ENCODE data around the gene CD83.
"Not testable (repeated sequence)": the region's sequence is repeated elsewhere in the genome, so short reads cannot be mapped to it uniquely, and the experiment has no call there.

Gene CD83

DNA sequence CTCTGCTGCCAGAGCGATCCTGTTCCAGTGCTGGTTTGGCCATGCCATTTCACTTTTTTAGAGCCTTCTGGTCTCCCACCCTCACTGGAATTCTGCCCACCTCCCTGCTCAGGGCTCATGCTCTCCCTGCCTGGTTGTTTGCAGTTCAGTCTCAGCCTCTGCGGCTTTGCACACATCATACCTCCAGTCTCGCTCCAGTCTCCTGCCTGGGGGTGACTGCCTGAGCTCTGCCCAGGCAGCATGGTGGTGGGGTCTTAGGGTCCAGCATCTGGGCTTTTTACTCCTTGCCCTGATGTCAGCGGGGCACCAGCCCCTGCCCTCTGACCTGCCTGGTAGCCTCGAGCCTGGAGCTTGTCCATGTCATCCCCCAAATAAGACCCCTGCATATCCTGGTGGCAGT, 30.9 kb downstream of the CD83 start:
- no peak for DNase-seq (ENCODE audit: low spot score)

DNA sequence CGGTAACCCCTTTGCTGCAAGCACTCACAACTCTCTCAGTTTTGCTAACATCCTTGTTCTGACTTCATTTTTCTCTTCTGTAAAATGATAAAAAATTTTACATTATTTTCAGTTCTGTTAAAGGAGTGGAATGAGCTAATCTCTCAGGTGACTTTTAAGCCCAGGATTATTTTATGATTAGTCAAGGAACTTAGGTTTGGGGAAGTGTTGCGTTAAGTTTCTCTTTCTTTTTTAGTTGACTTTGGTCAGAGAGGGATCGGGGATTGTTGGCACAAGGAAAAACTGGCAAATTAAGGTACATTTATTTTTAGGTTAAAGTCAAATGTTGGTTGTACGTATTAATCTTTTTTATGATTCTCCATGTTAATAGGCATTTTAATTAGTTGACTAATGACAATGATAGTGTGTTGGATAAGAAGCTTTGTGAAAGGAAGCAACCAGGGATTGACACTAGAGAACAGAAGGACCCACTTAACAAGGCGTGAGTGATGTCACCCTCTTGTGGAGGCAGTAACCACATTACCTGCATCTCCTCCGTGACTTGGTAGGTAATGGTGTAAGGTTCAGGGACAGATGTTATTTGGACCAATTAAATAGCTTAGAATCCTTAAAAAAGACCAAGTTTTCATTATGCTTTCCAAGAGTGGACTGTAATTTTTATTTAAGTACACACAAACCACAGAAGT, 31.6 kb downstream of the CD83 start:
- DNase-seq (ENCODE audit: low spot score), result no peak

DNA sequence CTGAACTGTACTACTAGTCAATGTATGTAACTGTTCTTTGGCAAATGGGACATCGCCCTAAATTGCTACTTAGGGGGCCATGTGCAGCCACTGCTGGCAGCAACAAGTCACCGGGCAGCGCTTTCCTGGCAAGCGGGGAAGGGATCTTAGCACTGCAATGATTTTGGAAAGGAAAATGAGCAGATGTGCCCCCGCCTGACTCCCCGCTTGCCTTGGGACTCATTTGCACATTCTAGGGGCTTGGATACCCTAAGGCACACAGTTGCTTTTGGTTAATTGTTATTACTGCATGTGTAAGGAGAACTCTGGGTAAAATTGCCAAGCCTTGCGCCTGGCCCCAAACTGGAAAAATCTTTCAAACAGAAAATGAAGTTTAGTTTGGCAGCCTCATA, 32.2 kb downstream of the CD83 start:
- no peak for DNase-seq (ENCODE audit: low spot score)

DNA sequence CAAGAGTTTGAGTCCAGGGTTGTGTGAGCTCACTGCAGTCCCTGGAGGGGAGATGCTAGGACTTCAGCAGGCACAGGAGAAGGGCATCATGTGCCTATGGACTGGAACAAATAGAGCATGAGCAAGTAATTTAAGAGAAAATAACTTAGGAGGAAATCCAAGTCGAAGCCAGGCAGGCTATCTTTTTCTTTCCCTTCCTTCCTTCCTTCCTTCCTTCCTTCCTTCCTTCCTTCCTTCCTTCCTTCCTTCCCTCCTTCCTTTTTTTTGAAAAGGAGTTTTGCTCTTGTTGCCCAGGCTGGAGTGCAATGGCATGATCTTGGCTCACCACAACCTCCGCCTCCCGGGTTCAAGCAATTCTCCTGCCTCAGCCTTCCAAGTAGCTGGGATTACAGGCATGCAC, 33.7 kb downstream of the CD83 start:
- not testable (repeated sequence) for DNase-seq (ENCODE audit: low spot score)

DNA sequence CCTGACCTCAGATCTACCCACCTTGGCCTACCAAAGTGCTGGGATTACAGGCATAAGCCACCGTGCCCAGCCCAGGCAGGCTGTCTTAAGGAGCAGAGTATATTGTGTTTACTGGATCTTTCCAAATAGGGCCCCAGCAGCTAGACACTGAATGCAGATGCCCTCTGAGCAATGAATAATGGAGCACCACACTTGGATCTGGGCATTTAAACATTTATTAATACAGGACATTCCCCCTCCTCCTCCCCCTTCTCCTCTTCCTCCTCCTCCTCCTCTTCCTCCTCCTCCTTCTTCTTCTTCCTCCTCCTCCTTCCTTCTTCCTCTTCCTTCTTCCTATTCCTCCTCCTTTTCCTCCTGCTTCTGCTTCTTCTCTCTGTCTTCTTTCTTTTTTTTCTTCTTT, 34.2 kb downstream of the CD83 start:
- no peak for DNase-seq (ENCODE audit: low spot score)

DNA sequence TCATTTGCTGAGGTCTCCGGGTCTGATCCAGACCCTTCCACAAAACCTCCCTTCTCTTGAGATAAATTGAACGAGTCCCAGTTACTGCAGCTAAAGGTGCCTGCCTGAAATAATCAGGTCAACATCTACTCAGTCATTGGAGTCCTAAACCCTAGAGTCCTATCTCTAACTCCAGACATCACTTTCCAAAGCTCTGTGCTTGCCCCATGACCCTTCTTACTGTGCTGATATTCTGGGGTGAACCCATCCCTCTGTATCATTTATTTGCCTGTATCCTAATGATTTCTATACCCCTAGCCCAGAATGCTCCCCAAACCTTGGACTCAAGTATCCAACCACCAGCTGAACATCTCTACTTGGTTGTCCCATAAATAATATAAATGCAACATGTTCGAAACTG, 35.7 kb downstream of the CD83 start:
- DNase-seq (ENCODE audit: low spot score), result no peak

DNA sequence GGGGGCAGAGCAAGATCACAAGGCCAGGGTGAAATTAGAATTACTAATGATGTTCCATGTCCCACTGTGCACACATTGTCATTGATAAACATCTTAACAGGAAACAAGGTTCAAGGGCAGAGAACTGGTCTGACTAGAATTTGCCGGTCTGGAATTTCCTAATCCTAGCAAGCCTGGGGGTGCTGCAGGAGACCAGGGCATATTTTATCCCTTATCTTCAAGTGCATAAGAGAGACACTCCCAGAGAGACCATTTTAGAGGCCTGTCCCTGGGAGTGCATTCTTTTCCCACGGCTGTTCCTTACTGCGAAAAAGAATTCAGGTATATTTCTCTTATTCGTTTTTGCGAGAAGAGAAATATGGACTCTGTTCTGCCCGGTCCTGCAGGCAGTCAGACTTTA, 41.5 kb downstream of the CD83 start:
- DNase-seq (ENCODE audit: low spot score), result no peak

DNA sequence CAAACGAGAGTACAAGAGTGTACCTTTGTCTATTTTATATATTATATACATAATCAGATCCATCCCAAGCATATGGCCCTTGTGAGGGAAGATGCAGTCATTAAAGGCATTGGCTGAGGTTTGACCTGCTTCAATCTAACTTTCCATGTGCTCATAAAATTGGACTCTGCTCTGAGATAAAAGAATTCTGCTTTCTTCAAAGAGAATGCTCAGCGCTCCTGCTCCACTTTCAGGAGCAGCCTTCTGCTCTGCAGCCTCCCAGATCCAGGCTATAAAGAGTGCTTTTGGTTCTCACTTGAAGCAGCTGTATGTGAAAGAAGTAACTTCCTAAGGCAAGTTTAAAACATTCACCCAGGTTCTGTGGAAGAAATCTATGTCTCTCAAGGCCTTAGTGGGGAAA, 45.3 kb downstream of the CD83 start:
- no peak for DNase-seq (ENCODE audit: low spot score)

DNA sequence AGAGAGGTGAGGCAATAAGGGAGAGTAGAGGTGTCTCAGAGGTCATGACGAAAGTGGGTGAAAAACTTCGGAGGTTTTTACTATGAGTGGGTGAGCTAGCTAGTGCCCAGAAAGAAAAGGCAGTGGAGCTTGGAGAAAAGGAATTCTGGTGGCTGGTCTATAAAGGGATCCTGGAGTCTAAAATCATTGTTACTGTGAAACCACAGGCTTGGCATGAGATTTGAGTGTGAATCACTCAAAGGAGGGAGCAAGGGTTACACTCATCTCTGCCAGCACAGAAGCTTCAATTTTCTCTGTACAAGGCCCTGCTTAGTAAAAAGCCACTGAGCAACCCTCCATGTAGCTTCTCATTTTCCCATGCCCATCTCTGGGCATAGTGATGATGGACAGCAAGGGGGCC, 47.5 kb downstream of the CD83 start:
- DNase-seq (ENCODE audit: low spot score), result no peak

DNA sequence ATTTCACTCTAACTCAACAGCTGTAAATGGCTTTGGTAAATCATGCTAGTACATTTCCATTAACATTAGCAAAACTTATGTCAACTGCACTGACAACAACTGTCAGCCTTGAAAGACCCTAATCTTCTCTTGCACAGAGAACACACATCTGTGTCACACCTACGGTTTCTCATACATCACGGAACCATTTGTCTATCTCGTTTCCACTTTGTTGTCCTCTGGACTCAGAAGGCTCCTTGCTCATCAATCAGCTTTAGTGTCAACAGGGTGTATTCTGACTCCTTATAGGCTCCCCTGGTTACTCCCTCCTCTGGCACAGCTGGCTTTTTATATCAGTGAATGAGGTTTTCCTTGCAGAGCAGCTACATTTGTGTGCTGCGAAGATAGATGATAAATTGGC, 49.3 kb downstream of the CD83 start:
- no peak for DNase-seq (ENCODE audit: low spot score)

DNA sequence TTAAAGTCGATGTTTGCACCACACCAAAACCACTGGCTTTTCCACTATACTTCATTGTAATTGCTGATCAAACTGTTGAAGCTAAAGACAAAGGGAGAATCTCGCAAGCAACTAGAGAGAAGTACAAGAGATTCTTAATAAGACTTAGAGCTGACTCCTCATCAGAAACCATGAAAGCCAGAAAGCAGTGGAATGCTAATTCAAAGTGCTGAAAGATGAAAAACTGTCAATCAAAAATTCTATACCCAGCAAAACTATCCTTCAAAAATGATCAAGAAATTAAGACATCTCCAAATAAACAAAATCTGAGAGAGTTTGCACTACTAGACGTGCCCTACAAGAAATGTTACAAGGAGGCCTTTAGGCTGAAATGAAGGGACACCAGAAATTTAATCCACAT, 52.6 kb downstream of the CD83 start:
- no peak for DNase-seq (ENCODE audit: low spot score)

DNA sequence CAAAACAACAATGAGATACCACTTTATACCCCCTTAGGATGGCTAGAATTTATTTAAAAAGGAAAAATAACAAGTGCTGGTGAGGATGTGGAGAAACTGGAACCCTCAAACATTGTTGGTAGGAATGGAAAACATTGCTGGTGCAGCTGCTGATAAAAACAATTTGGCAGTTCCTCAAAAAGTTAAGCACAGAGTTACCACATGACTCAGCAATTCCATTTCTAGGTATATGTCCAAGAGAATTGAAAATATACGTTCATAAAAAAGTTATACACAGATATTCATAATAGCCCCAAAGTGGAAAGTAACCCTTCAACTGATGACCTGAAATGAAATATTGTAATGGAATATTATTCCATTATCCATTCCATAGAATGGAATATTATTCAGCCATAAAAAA, 55.0 kb downstream of the CD83 start:
- DNase-seq (ENCODE audit: low spot score), result no peak

DNA sequence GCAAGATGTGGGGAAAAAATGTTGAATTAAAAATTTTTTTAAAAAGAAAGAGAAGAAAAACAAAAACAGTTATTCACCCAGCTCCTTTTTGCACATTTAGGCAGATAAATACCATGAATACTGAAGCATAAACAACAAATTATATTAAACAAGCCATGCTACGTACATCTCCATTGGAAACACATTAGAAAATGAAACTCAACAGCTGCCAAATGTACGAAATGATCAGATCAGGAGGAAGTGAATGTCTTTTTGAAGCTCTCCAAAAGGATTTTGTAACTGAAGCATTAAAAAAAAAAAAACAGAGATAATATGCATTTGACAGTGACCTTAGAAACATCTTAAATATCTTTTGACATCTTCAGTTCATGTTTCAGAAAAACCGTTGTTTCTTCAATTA, 56.7 kb downstream of the CD83 start:
- DNase-seq (ENCODE audit: low spot score), result no peak

DNA sequence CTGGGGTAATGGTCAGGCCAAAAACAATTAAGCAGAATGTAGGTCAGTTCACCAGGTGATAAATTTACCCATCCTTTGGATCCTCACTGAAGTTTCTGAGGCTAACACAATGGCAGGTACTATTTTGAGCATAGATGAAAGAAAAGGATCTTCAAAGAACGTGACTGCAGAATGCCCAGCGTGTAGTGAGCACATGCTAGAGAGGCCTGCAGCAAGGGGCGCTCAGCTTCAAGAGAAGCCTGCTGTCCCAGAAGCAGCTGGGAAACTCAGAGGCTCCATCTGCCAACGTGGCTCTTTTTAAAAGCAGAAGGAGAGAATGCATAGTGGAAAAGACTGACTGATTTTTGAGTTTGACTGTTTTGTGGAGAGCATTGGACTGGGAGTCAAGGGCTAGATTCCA, 57.4 kb downstream of the CD83 start:
- no peak for DNase-seq (ENCODE audit: low spot score)

DNA sequence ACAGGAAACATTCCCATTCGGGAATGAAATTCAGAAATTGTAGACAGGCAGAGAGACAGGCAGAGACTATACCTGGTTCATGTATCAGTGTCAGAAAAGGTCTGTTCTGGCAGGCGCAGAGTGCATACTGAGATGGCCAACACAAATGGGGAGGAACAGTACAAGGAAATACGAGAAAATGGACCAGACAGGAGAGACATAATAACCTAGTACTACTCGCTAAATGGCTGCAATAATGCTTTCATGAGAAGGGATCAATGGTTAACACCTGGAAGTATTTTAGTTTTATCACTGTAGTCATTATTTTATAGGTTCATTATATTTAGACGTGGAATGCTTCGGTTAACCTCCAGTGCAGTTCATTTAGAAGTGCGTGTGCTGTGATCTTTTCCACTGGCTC, 58.9 kb downstream of the CD83 start:
- DNase-seq (ENCODE audit: low spot score), result no peak

DNA sequence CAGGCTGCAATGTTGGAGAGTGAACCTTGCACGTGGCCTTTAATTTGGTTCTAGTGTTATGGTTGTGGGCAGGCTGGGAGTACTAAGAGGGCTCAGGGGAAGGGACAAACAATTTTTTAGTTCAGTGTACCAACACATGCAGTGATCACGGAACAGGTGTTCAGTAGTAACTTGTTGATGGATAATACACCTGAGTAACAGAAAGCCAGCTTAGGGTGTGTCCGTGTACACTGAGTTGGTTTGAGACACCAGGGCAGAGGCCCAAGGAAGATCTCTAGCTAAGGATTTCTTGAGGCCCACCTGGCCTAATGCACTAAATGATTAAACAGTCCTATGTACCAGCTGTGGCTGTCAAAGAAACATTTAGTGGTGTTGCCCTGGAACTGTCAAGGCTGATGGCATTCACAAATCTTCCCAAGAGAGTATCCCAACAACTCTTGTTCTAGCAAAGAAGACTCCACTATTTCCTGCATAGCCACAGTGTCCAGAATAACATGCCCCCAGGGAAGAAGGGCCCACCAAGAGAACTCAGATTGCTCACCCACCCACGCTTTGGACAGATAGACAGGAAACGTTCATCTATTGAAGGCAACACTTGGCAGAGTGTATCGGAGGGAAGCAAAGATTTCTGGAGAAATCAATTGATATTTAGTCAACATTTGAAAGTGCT, 60.0 kb downstream of the CD83 start:
- no peak for DNase-seq (ENCODE audit: low spot score)

DNA sequence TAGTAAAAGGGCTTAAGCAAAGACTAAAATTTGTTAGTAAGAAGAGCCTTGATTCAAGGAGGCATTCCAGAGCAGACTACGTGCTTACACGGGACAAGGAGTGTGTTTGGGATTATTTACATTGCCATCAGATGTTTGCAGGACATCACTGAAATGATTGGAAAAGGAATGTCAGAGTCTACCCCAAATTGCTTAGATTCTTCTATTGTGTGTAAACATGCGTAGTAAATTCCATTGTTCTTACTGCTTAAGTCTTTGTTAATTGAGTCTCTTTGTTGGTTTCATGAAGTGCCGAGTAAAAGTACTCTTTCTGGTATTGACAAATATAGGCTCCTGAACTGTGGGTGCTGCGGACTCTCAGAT, 60.5 kb downstream of the CD83 start:
- no peak for DNase-seq (ENCODE audit: low spot score)

DNA sequence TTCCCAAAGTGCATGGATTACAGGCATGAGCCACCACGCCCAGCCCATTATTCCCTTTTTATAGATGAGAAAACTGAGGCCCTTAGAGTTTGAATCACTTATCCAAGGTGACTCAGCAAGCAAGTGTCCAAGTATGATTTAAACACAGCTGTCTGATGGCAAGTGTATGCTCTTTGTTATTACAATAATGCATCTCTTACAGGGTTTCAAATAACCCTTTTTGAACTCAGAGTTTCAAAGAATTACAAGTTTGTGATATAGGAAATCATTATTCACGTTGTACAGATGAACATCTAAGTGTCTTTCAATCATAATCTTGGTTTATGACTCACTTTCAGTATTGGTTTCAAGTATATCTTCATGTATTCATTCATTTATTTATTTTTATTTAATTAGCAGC, 63.0 kb downstream of the CD83 start:
- DNase-seq (ENCODE audit: low spot score), result no peak

DNA sequence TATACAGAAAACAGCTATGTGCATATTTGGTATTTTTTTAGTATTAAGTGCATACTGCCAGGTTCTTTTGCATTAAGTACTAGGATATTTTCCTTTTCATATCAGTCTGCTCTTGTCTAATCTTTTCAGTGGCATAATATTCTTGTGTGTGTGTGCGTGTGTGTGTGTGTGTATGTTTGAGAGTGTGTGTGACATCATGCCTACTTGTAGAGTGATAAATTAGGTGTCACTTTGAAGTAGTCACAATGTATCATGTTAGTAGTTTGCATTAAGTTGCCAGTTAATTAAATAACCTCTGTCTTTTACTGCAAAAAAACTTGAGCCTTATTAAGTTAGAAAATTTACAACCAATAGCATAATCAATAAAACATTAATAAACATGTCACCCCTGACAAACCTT, 65.3 kb downstream of the CD83 start:
- no peak for DNase-seq (ENCODE audit: low spot score)

All from putamen (tissue), 1 donor.